HG02943 (cell line): ENCODE measurements around the gene COMTD1.
"Not testable (repeated sequence)": the region's sequence is repeated elsewhere in the genome, so short reads cannot be mapped to it uniquely, and the experiment has no call there.

Experiments used
- ATAC-seq: cut with Tn5 transposase; IDR thresholded peaks from one replicate; pipeline ENCODE4 v1.9.1; 2021; ENCODE audit warnings: mild to moderate bottlenecking, low read depth, moderate library complexity; ENCODE audit not compliant: unreplicated experiment

The COMTD1 gene

DNA sequence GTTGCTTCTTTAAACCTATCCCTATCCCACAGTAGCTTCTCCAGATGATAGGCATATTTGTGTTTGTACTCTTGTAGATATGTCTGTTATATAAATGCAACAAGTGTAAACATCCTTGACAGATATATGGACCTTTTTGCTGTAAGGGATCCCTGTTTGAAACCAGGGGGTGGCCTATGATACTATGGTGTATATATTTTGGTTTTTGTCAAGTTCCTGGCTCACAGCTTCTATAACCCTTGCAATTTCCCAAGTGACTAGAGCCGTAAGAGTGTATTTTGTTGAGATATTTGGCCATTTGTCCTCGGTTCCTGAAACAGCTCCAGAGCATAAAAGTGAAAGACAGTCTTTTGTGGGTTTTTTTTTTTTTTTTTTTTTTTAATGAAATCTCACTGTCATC, 9.7 kb downstream of the COMTD1 start:
- no peak for ATAC-seq

DNA sequence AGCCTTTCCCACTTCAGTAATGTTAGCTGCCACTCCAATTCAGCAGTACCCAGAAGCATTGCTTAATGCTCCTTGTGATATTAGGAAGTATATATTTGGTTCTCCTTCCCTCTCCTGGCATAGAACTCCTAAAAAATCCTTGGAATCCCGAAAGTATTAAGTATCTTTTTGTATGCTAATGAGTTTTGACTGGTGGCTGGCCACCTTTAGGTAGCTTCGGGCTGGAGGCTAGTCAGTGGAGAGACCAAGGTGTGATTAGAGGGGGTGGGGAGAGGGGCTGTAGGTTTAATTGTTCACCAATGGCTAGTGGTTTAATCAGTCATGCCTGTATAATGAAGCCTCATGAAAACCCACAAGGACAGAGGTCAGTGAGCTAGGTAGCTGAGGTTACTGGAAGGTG, 12.2 kb downstream of the COMTD1 start:
- ATAC-seq: no peak

DNA sequence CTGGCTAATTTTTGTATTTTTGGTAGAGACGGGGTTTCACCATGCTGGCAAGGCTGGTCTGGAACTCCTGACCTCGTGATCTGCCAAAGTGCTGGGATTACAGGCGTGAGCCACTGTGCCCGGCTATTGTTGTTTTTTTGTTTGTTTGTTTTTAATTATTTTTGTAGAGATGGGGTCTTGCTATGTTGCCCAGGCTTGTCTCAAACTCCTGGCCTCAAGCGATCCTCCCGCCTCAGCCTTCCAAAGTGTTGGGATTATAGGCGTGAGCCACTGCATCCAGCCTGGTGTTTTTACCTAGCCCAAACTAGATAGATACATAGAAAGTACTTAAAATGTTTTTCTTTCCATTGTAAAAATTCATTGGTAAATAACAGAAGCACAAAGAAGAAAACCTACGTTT, 14.3 kb downstream of the COMTD1 start:
- ATAC-seq: not testable (repeated sequence)

GRCh38 chr10:75220274-75220673, 15.5 kb downstream of the COMTD1 start:
- no peak for ATAC-seq

GRCh38 chr10:75212343-75212742, 23.4 kb downstream of the COMTD1 start:
- no peak for ATAC-seq

DNA sequence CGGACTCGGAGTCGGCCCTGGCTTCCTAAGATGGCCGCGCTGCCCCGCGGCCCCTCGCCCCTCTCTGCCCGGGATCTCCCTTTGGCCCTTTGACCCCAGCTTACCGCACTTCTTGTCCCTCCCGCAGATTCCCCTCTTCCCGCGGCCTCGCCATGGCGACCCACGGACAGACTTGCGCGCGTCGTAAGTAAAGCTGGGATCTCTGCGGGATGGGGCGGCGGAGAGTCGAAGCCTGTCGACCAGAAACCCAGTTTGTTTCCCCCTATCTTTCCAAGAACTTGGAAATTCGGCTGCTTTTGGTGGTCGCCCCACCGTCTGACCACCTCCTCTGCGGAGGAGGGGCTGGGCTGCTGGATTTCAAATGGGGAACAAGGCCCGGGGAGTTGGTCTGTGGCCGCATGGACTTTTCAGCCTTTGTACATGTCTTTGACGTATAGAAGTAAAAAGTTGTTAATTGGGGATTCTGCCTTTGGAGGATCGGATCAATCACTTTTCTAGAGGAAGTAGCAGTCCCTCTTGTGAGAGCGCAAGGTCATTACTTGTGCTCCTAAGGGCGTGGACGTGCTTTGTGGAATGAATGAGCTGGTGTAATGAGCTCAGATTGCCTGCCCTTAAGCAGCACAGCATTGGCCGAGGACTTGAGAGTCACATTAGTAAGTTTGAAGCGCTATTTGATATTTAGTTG, 24.6 kb downstream of the COMTD1 start:
- peak; percentile 3 for ATAC-seq

DNA sequence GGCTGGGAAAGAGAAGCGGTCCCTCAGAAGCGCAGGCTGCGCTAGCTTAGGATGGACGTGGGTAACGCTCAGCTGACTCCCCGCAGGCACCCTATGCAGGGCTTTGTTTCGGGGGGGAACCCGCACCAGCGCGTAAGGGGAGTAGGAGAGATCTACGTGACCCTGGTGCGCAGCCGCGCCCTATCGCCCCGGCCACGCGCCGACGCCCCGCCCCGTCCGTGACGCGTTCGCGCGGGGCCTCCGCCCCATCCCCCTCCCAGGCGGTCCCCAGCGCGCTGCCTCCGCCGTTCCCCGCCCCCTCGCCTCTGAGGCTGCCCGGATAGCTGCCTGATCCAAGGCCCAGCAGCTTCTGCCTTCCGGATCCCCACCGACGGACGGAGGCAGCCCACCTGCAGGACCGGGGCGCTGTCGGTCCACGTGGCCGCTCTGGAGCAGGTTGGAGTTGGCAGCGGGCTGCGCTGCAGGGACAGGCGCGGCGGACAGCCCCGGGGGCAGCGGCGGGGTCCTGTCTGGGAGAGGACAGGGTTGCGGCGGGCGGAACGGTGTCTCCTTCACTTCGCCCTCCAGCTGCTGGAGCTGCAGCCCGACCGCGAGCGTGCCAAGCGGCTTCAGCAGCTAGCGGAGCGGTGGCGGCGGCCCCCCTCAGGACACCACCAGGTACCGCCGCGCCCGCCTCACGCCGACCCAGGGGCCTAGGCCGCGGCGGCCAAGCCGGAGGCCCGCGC, 25.3 kb downstream of the COMTD1 start, which contains the start of gene VDAC2:
VDAC2 (plus strand) TSS at position 515 of the 725 bp plus-strand sequence. CDS start 363 bp downstream, outside the sequence.
- peak; percentile 82 for ATAC-seq

GRCh38 chr10:75209921-75210281, 25.9 kb downstream of the COMTD1 start:
- peak; percentile 69 for ATAC-seq

GRCh38 chr10:75209086-75209920, 26.5 kb downstream of the COMTD1 start:
- peak; percentile 4 for ATAC-seq

GRCh38 chr10:75208181-75208580, 27.6 kb downstream of the COMTD1 start:
- no peak for ATAC-seq

- ATAC-seq: no peak
These were observed 28.0 kb downstream of the COMTD1 start for GRCh38 chr10:75207857-75208144.

- ATAC-seq: no peak
These were observed 28.5 kb downstream of the COMTD1 start for GRCh38 chr10:75207079-75207856.

DNA sequence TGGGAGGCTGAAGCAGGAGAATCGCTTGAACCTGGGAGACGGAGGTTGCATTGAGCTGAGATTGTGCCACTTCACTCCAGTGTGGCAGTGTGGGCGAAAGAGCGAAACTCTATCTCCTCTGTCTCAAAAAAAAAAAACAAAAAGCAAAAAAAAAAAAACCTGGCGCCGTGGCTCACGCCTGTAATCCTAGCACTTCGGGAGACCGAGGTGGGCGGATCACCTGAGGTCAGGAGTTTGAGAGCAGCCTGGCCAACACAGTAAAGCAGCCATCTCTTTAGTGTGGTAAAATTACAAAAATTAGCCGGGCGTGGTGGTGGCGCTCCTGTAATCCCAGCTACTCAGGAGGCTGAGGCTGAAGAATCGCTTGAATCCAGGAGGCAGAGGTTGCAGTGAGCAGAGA, 29.1 kb downstream of the COMTD1 start:
- not testable (repeated sequence) for ATAC-seq

- ATAC-seq: no peak
These were observed 29.8 kb downstream of the COMTD1 start for GRCh38 chr10:75205908-75206307.

GRCh38 chr10:75203724-75204123, 32.0 kb downstream of the COMTD1 start:
- ATAC-seq: no peak

GRCh38 chr10:75203046-75203620, 32.6 kb downstream of the COMTD1 start:
- ATAC-seq: not testable (repeated sequence)

- no peak for ATAC-seq
These were observed 33.3 kb downstream of the COMTD1 start for GRCh38 chr10:75202321-75203045.

GRCh38 chr10:75201793-75202307, 33.9 kb downstream of the COMTD1 start:
- ATAC-seq: no peak

GRCh38 chr10:75199949-75200348, 35.8 kb downstream of the COMTD1 start:
- not testable (repeated sequence) for ATAC-seq
